Measurements from ENCODE around the gene PLA2G7.

The PLA2G7 gene

DNA sequence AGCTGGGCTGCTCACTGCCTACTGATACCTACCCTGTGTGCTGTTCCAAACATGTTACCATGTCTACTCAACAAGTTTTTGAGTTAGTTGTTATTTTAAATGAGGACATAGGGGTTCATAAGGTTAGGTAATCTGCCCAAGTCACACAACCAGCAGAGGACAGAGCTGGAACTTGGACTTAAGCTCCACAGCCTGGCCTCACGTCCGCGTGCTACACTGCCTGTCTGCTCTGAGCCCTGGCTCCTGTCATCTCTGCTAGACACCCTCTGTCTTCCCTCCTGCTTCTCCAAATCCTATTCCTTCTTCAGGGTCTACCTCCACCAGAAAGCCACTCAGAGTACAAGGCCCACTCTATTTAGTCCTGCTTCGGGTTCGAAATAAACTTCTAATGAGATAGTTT lies 29.8 kb upstream of the PLA2G7 start:
- TF ChIP-seq POLR2AphosphoS5 (IDR thresholded peaks at IDR 0.05; ENCODE audit: low read depth, low read length), result no peak
- TF ChIP-seq TAF1 (IDR thresholded peaks at IDR 0.05; ENCODE audit: borderline replicate concordance, insufficient read depth, low read length), result no peak
- no peak for TF ChIP-seq FOXP2 (optimal IDR thresholded peaks at IDR 0.05; ENCODE audit: borderline replicate concordance, extremely low read depth, extremely low read length, insufficient read depth)
- TF ChIP-seq, protein P1, sequence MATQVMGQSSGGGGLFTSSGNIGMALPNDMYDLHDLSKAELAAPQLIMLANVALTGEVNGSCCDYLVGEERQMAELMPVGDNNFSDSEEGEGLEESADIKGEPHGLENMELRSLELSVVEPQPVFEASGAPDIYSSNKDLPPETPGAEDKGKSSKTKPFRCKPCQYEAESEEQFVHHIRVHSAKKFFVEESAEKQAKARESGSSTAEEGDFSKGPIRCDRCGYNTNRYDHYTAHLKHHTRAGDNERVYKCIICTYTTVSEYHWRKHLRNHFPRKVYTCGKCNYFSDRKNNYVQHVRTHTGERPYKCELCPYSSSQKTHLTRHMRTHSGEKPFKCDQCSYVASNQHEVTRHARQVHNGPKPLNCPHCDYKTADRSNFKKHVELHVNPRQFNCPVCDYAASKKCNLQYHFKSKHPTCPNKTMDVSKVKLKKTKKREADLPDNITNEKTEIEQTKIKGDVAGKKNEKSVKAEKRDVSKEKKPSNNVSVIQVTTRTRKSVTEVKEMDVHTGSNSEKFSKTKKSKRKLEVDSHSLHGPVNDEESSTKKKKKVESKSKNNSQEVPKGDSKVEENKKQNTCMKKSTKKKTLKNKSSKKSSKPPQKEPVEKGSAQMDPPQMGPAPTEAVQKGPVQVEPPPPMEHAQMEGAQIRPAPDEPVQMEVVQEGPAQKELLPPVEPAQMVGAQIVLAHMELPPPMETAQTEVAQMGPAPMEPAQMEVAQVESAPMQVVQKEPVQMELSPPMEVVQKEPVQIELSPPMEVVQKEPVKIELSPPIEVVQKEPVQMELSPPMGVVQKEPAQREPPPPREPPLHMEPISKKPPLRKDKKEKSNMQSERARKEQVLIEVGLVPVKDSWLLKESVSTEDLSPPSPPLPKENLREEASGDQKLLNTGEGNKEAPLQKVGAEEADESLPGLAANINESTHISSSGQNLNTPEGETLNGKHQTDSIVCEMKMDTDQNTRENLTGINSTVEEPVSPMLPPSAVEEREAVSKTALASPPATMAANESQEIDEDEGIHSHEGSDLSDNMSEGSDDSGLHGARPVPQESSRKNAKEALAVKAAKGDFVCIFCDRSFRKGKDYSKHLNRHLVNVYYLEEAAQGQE (IDR thresholded peaks at IDR 0.05; ENCODE audit: insufficient read depth in 1 of 2, low read depth in 2 of 2, low read length in 2 of 2), result no peak
- no peak for TF ChIP-seq SIN3A (IDR thresholded peaks at IDR 0.05; ENCODE audit: borderline replicate concordance, insufficient read depth, low read length)

DNA sequence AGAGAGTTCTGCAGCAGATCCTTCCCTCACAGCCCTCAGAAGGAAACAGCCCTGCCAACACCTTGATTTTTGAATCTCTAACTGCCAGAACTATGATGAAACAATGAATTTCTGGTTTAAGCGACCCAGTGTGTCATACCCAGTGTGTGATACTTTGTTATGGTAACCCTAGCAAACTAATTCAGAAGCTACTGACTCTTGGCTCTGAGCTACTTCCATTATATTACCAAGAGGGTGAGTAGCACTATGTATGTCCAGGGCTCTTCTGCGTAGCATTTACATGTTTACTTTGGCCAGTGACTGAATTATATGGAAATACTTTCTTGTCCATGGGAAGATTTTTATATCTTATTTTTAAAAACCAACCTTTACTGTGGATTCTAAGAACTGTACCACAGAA lies 28.3 kb upstream of the PLA2G7 start:
- TF ChIP-seq, protein P1 (IDR thresholded peaks at IDR 0.05; ENCODE audit: insufficient read depth in 1 of 2, low read depth in 2 of 2, low read length in 2 of 2), result no peak
- TF ChIP-seq SIN3A (IDR thresholded peaks at IDR 0.05; ENCODE audit: borderline replicate concordance, insufficient read depth, low read length), result no peak
- no peak for TF ChIP-seq TAF1 (IDR thresholded peaks at IDR 0.05; ENCODE audit: borderline replicate concordance, insufficient read depth, low read length)
- TF ChIP-seq POLR2AphosphoS5 (IDR thresholded peaks at IDR 0.05; ENCODE audit: low read depth, low read length), result no peak
- TF ChIP-seq FOXP2 (optimal IDR thresholded peaks at IDR 0.05; ENCODE audit: borderline replicate concordance, extremely low read depth, extremely low read length, insufficient read depth), result no peak

DNA sequence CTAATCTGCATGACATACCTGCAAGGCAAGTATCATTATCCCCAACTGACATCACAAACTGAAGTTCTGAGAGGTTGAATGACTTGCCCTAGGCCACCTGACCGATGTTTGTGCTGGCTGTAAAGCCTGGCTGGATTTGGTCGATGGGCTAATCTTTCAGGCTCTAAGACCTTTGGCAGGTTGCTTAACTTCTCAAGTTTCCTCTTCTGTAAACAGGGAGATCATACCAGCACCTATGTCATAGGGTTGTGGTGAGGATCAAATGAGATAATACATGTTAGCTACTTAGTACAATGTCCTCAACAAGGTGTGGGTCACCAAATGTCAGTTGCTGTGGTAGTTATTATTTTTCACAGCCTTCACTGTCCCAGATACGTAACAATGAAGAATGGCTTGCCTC lies 25.8 kb upstream of the PLA2G7 start:
- TF ChIP-seq SIN3A (IDR thresholded peaks at IDR 0.05; ENCODE audit: borderline replicate concordance, insufficient read depth, low read length), result no peak
- no peak for TF ChIP-seq FOXP2 (optimal IDR thresholded peaks at IDR 0.05; ENCODE audit: borderline replicate concordance, extremely low read depth, extremely low read length, insufficient read depth)
- TF ChIP-seq POLR2AphosphoS5 (IDR thresholded peaks at IDR 0.05; ENCODE audit: low read depth, low read length), result no peak
- no peak for TF ChIP-seq TAF1 (IDR thresholded peaks at IDR 0.05; ENCODE audit: borderline replicate concordance, insufficient read depth, low read length)
- TF ChIP-seq, protein P1 (IDR thresholded peaks at IDR 0.05; ENCODE audit: insufficient read depth in 1 of 2, low read depth in 2 of 2, low read length in 2 of 2), result no peak

DNA sequence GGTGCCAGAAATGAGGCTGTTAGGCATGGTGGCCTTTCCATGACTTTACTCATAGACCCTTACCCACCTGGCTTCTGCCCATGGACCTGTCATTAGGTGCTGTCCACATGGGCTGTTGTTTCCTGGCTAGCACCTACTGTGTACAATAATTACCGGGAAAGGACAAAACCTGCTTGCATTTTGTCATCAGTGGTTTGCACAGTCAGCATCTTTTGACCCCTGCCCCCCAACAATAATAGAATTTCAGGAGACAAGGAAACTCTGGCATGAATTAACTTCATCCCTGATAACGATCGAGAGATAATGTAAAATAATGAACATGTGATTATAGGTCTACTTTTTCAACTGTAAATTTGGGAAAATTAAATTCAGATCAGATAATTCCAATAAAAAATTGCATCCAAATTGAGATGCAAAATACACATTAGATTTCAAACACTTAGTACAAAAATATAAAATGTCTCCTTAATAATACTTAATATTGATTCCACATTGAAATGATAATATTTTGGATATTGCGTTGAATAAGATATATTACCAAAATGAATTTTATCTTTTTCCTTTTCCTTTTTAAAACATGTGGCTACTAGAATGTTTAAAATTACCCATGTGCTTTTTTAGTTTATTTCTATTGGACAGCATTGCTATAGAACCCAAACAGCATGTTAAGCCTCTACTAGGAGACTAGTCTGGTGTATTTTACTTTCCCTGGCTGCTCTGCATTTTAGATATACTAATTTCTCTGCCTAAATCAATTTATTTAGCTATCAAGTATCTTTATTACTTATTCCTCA lies 24.0 kb upstream of the PLA2G7 start:
- TF ChIP-seq TAF1 (IDR thresholded peaks at IDR 0.05; ENCODE audit: borderline replicate concordance, insufficient read depth, low read length) (no peak), POLR2AphosphoS5 (IDR thresholded peaks at IDR 0.05; ENCODE audit: low read depth, low read length) (no peak), FOXP2 (optimal IDR thresholded peaks at IDR 0.05; ENCODE audit: borderline replicate concordance, extremely low read depth, extremely low read length, insufficient read depth) (no peak), SIN3A (IDR thresholded peaks at IDR 0.05; ENCODE audit: borderline replicate concordance, insufficient read depth, low read length) (no peak)
- TF ChIP-seq, protein P1 (IDR thresholded peaks at IDR 0.05; ENCODE audit: insufficient read depth in 1 of 2, low read depth in 2 of 2, low read length in 2 of 2), result no peak

Data from PFSK-1 (cell line).